GM12874 (cell line): Measurements from ENCODE around the gene EML1.

Source experiments
- TF ChIP-seq, protein P1 (sequence below): IDR thresholded peaks from 2 replicates; pipeline ENCODE4 v1.5.1; 2011; ENCODE audit warnings: low read depth, mild to moderate bottlenecking, control low read depth, low read length, moderate library complexity; ENCODE audit not compliant: insufficient read depth

The EML1 gene, protein sequence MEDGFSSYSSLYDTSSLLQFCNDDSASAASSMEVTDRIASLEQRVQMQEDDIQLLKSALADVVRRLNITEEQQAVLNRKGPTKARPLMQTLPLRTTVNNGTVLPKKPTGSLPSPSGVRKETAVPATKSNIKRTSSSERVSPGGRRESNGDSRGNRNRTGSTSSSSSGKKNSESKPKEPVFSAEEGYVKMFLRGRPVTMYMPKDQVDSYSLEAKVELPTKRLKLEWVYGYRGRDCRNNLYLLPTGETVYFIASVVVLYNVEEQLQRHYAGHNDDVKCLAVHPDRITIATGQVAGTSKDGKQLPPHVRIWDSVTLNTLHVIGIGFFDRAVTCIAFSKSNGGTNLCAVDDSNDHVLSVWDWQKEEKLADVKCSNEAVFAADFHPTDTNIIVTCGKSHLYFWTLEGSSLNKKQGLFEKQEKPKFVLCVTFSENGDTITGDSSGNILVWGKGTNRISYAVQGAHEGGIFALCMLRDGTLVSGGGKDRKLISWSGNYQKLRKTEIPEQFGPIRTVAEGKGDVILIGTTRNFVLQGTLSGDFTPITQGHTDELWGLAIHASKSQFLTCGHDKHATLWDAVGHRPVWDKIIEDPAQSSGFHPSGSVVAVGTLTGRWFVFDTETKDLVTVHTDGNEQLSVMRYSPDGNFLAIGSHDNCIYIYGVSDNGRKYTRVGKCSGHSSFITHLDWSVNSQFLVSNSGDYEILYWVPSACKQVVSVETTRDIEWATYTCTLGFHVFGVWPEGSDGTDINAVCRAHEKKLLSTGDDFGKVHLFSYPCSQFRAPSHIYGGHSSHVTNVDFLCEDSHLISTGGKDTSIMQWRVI

DNA sequence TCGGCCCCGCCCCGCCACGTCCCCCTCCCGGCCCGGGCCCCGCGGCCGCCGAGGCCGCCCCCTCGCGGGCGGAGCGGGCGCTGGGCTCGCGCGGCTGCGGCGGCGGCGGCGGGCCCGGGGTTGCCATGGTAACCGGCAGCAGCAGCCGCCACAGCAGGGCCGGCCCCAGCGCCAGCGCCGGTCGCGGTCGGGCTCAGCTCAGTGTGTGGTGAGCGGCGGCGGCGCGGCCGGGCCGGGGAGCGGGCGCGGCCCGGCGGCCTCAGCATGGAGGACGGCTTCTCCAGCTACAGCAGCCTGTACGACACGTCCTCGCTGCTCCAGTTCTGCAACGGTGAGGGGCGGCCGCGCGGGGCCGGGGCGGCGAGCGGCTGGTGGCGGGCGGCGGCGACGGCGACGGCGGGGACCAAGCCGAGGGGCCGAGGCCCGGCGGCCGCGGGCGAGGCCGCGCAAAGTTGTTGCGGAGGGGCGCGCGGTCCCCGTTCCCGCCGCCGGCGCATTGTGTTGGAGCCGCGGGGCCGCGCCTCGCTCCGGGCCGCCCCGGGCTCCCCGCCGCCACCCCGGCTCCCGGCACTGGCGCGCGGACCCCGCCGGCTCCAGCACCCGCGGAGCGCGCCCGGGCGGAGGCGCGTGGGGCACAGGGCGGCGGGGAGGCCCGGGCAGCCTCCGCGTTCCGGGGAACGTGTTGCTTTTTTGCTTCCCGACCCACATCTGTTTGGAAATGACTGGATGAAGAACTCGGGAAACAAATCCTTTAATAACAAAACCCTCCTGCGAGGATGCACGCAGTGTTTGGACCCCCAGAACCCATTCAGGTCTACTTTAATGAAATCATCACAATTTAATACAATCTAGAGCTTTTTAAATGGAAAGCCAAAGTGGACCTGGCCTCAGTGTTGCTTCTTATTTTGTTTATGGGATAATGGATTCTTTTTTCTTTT, at the start of gene EML1:
Gene EML1 (plus strand): TSS at position 201 of the 938 bp plus-strand sequence. CDS start 64 bp downstream, at position 265.
- TF ChIP-seq, protein P1, sequence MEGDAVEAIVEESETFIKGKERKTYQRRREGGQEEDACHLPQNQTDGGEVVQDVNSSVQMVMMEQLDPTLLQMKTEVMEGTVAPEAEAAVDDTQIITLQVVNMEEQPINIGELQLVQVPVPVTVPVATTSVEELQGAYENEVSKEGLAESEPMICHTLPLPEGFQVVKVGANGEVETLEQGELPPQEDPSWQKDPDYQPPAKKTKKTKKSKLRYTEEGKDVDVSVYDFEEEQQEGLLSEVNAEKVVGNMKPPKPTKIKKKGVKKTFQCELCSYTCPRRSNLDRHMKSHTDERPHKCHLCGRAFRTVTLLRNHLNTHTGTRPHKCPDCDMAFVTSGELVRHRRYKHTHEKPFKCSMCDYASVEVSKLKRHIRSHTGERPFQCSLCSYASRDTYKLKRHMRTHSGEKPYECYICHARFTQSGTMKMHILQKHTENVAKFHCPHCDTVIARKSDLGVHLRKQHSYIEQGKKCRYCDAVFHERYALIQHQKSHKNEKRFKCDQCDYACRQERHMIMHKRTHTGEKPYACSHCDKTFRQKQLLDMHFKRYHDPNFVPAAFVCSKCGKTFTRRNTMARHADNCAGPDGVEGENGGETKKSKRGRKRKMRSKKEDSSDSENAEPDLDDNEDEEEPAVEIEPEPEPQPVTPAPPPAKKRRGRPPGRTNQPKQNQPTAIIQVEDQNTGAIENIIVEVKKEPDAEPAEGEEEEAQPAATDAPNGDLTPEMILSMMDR: no peak

DNA sequence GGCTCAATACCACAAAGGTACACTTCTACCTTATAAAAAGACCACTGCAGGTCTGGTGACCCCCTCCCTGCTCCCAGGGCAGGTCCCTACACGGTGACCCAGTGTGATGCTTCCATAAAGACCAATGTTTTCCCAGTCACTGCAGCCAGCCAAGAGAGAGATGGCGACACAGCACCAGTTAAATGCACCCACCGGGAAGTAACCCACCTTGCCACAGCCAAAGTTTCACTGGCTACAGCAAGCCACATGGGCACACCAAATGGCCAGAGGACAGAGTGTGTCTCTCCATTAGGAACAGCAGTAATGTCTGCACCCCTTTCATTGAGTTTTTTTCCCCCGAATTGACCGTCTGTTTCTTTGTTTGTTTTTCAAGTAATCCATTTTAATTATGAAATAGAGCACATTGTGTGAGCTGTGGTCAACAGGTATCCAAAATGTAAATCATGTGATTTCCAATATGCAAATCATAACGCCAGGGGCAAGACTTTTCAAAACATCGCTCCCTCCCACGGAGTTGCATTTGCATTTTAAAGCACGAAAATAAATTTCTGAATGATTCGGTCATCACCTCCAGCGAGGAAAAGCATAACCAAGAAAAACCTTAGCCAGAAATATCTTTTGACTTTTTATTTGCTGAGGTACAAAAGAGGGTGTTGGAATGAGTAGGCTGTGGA, 48.9 kb upstream of the EML1 start:
- TF ChIP-seq, protein P1: no peak

DNA sequence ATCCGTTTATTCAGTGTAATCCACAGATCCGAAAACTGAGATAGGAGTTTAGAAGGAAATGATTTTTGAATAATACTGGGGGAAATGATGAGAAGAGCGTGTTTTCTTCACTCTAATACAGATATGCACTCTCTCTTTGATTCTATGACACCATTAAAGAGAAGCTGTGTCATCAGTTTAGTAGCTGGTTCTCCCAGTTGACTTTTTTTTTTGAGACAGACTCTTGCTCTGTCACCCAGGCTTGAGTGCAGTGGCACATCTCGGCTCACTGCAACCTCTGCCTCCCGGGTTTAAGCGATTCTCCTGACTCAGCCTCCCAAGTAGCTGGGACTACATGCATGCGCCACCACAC, 48.4 kb upstream of the EML1 start:
- TF ChIP-seq, protein P1: no peak

DNA sequence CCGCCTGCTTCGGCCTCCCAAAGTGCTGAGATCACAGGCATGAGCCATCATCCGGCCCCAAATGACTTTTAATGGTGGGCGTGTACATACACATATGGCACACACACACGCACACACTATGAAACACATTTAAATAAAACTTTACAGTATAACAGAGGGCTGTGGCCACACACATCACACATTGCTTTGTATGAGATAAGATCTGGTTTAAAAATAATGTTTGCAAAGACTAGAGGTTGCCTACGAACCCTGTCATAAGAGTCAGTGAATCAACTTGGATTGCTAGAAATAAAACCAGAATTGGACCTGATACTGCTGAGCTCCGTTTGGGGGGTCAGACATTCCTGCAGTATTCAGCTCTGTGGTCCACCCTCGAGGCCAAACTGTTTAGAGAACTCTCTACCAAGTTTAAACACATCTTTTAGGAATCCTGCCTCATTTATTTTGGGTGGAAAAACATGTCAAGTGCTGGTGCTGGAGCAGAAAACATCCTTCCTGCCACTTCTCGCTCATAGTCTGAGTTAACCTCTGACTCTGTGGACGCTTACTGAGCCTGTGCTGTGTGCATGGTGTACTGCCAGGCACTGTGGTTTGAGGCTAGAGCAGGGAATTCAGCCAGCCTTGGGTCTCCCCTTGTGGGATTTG, 47.8 kb upstream of the EML1 start:
- TF ChIP-seq, protein P1: no peak

DNA sequence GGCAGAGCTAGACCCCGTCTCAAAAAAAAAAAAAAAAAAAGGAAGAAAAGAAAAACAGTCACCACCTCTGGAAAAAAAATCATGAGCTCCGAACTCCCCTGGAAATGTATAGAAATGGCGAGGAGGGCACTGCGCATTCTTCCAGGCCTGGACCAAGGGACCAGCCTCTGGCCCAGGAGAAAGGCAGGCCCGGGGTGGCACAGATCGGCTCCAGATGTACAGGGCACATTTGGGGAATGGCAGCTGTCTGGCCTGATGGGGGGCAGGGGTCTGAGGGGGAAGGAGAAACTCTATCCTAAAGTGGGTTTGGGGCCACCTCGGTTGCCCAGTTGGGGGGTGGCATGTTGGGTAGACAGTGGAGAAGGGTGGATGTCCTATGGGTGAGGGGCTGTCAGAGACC, 46.0 kb upstream of the EML1 start:
- TF ChIP-seq, protein P1: no peak

DNA sequence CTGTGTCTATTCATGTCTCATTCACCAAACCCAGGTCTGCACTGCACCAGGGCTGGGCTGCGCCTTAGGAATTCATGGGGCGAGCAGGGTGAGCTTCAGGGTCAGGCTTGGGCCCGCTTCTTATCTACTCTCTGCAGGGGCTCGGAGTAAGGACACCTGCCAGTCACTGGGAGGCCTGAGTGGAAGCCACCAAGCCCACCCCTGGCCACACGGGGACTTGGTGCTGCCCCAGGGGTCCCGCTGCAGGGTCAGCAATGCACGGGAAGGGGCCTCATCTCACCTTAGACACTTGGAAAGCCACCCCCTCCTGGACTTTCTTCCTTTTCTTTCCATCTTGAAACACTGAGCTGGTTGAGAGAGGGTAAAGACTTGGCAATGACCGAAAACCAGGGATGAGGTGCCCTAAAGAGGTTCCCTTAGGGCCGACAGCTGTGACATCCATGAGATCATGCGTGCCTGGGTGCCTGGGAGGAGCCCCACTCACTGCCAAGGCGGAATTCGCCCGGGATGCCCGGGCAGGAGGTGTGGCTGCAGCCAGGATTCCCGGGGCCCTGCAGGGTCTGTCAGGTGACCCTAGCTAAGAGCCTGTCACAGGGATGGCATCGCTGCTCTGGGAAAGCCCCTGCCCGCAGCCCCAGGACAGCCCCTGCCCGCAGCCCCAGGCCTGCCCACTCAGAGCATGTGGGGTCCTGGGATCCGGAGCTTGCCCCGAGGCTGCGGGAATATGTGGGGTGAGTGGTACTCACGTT, 45.5 kb upstream of the EML1 start:
- TF ChIP-seq, protein P1: no peak
